Panc1 (cell line): ENCODE results near the gene VAV3.
"Not testable (repeated sequence)": the region's sequence is repeated elsewhere in the genome, so short reads cannot be mapped to it uniquely, and the experiment has no call there.

ENCODE experiments used
- CTCF ChIP-seq: fragments of 450-650 bp; IDR thresholded peaks from 2 replicates; pipeline ENCODE4 v1.5.1; 2017; ENCODE audit warnings: mild to moderate bottlenecking
- POLR2AphosphoS5 ChIP-seq: IDR thresholded peaks from 2 replicates; pipeline ENCODE4 v1.6.1; 2012; ENCODE audit warnings: mild to moderate bottlenecking, low read depth, low read length, moderate library complexity
- SIN3A ChIP-seq: IDR thresholded peaks from 2 replicates; pipeline ENCODE4 v1.6.1; 2012; ENCODE audit warnings: low read depth, mild to moderate bottlenecking, low read length, moderate library complexity, borderline replicate concordance; ENCODE audit not compliant: insufficient read depth
- TCF7L2 ChIP-seq: IDR thresholded peaks from 2 replicates; pipeline ENCODE4 v1.6.1; 2011; ENCODE audit warnings: mild to moderate bottlenecking, low read depth, low read length, inconsistent platforms
- TF ChIP-seq, protein P1 (sequence below), 2 experiments: IDR thresholded peaks; 2 replicates each; pipeline ENCODE4 v1.6.1; 2011 to 2012; ENCODE audit warnings: low read depth in 2 of 2, control low read depth in 1 of 2, low read length in 1 of 2, mild to moderate bottlenecking in 1 of 2, moderate library complexity in 1 of 2; ENCODE audit not compliant: insufficient read depth in 1 of 2

GRCh38 chr1:107893350-107893749, 71.6 kb downstream of the VAV3 start:
- not testable (repeated sequence) for TF ChIP-seq CTCF, TCF7L2, SIN3A, POLR2AphosphoS5
- TF ChIP-seq, protein P1, sequence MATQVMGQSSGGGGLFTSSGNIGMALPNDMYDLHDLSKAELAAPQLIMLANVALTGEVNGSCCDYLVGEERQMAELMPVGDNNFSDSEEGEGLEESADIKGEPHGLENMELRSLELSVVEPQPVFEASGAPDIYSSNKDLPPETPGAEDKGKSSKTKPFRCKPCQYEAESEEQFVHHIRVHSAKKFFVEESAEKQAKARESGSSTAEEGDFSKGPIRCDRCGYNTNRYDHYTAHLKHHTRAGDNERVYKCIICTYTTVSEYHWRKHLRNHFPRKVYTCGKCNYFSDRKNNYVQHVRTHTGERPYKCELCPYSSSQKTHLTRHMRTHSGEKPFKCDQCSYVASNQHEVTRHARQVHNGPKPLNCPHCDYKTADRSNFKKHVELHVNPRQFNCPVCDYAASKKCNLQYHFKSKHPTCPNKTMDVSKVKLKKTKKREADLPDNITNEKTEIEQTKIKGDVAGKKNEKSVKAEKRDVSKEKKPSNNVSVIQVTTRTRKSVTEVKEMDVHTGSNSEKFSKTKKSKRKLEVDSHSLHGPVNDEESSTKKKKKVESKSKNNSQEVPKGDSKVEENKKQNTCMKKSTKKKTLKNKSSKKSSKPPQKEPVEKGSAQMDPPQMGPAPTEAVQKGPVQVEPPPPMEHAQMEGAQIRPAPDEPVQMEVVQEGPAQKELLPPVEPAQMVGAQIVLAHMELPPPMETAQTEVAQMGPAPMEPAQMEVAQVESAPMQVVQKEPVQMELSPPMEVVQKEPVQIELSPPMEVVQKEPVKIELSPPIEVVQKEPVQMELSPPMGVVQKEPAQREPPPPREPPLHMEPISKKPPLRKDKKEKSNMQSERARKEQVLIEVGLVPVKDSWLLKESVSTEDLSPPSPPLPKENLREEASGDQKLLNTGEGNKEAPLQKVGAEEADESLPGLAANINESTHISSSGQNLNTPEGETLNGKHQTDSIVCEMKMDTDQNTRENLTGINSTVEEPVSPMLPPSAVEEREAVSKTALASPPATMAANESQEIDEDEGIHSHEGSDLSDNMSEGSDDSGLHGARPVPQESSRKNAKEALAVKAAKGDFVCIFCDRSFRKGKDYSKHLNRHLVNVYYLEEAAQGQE (IDR thresholded peaks at IDR 0.05; ENCODE audit: insufficient read depth in 1 of 2, low read depth in 2 of 2, low read length in 1 of 2): not testable (repeated sequence)
